H1 (cell line): ENCODE data around the gene STKLD1. TPM values are rescaled to one million over a fixed set of nuclear protein-coding genes. Genes with fewer than 3 reads are reported as not detected.

Experiments used
- CTCF ChIA-PET: fragments of 300-600 bp; sonication (Branson Sonifier 250); formaldehyde crosslinking; loops from one replicate; lab custom pipeline; 2021; ENCODE audit not compliant: partially characterized antibody; lab: Charles Lee
- POLR2A ChIA-PET: fragments of 300-600 bp; sonication (Branson Sonifier 250); formaldehyde crosslinking; loops from one replicate; lab custom pipeline; 2021; ENCODE audit warnings: inconsistent platforms; ENCODE audit not compliant: partially characterized antibody; lab: Charles Lee
- DNase-seq, 2 experiments: peaks; one replicate each; pipeline versions ENCODE4 v3.0.0 to v3.0.0-alpha.2; 2010 to 2022; ENCODE audit warnings: low spot score in 2 of 2, low read depth in 1 of 2, mixed read lengths in 1 of 2
- FAIRE-seq: peaks from 2 replicates; lab custom pipeline; 2011; peaks lifted over from hg19 to GRCh38; lab: Jason Lieb, UNC
- H2AFZ ChIP-seq: 2 replicates; pipeline ENCODE4 v1.8.1; 2012; ENCODE audit warnings: low read length, inconsistent platforms
- H2AK5ac ChIP-seq: 2 replicates; pipeline ENCODE4 v1.6.1; 2013; ENCODE audit warnings: low read depth, low read length
- H2BK120ac ChIP-seq: replicated peaks from 2 replicates; pipeline ENCODE3; 2013; ENCODE audit warnings: low read depth, low read length, inconsistent platforms
- H2BK12ac ChIP-seq: 2 replicates; pipeline ENCODE4 v1.6.1; 2013; ENCODE audit warnings: low read depth, low read length
- H2BK15ac ChIP-seq: 2 replicates; pipeline ENCODE4 v1.6.1; 2013; ENCODE audit warnings: low read length
- H2BK20ac ChIP-seq: 2 replicates; pipeline ENCODE4 v1.6.1; 2013; ENCODE audit warnings: low read length
- H2BK5ac ChIP-seq: 2 replicates; pipeline ENCODE4 v1.6.1; 2013; ENCODE audit warnings: low read depth, low read length
- H3K14ac ChIP-seq: 2 replicates; pipeline ENCODE4 v1.6.1; 2013; ENCODE audit warnings: inconsistent platforms; ENCODE audit not compliant: insufficient read length
- H3K18ac ChIP-seq: 2 replicates; pipeline ENCODE4 v1.6.1; 2013; ENCODE audit warnings: low read length; ENCODE audit errors: extremely low read depth
- H3K23ac ChIP-seq: 2 replicates; pipeline ENCODE4 v1.6.1; 2013; ENCODE audit warnings: inconsistent platforms; ENCODE audit not compliant: insufficient read length
- H3K23me2 ChIP-seq: 2 replicates; pipeline ENCODE4 v1.6.1; 2013; ENCODE audit warnings: low read depth, low read length
- H3K27ac ChIP-seq: 2 replicates; pipeline ENCODE4 v1.6.1; 2011; ENCODE audit warnings: low read depth, low read length, inconsistent platforms
- H3K27me3 ChIP-seq, 4 experiments: replicated peaks in 1 of 4; 1 replicate in 1 of 4; 2 replicates in 3 of 4; pipeline versions ENCODE4 v1.6.1 to v1.8.1; 2011 to 2013; ENCODE audit warnings: low read length in 3 of 4, mild to moderate bottlenecking in 3 of 4, inconsistent platforms in 2 of 4, mixed read lengths in 2 of 4, moderate library complexity in 1 of 4; ENCODE audit not compliant: control insufficient read depth in 3 of 4, insufficient read depth in 3 of 4; ENCODE audit errors: extremely low read depth in 1 of 4
- H3K36me3 ChIP-seq, 4 experiments: 2 replicates each; pipeline versions ENCODE4 v1.6.1 to v1.8.1; 2011 to 2013; ENCODE audit warnings: mild to moderate bottlenecking in 4 of 4, low read length in 3 of 4, moderate library complexity in 2 of 4, control low read depth in 1 of 4, inconsistent platforms in 1 of 4; ENCODE audit not compliant: insufficient read depth in 4 of 4, control insufficient read depth in 2 of 4
- H3K4ac ChIP-seq: replicated peaks from 2 replicates; pipeline ENCODE3; 2013; ENCODE audit warnings: low read length, low read depth, mixed read lengths, inconsistent platforms; ENCODE audit not compliant: insufficient read length
- H3K4me1 ChIP-seq, 4 experiments: replicated peaks in 1 of 4; 1 replicate in 1 of 4; 2 replicates in 3 of 4; pipeline versions ENCODE4 v1.6.1 to v1.8.1; 2011 to 2013; ENCODE audit warnings: low read length in 3 of 4, inconsistent platforms in 2 of 4, mixed read lengths in 1 of 4; ENCODE audit not compliant: insufficient read depth in 4 of 4, control insufficient read depth in 3 of 4
- H3K4me2 ChIP-seq, 2 experiments: 2 replicates each; pipeline versions ENCODE4 v1.6.1 to v1.8.1; 2011 to 2013; ENCODE audit warnings: low read depth in 2 of 2, low read length in 2 of 2, control low read depth in 1 of 2, inconsistent platforms in 1 of 2, mild to moderate bottlenecking in 1 of 2; ENCODE audit not compliant: insufficient read depth in 1 of 2
- H3K4me3 ChIP-seq, 4 experiments: fragments of 200-600, 300-600 bp in 1 of 4; sonication (generic), shearing (Covaris generic), sonication (Bioruptor Twin) in 1 of 4; 2 replicates each; pipeline versions ENCODE4 v1.5.1 to v1.8.1; 2011 to 2016; ENCODE audit warnings: low read length in 4 of 4, low read depth in 3 of 4, control low read depth in 2 of 4, inconsistent platforms in 2 of 4, mild to moderate bottlenecking in 2 of 4, mixed read lengths in 1 of 4, moderate library complexity in 1 of 4; ENCODE audit not compliant: insufficient read depth in 2 of 4; ENCODE audit errors: extremely low read depth in 1 of 4
- H3K56ac ChIP-seq: replicated peaks from 2 replicates; pipeline ENCODE3; 2013; ENCODE audit warnings: low read depth, mild to moderate bottlenecking, mixed read lengths, low read length, inconsistent platforms; ENCODE audit not compliant: insufficient read length
- H3K79me1 ChIP-seq: 2 replicates; pipeline ENCODE4 v1.6.1; 2013; ENCODE audit warnings: low read depth, low read length, control low read depth
- H3K79me2 ChIP-seq, 2 experiments: 2 replicates each; pipeline versions ENCODE4 v1.6.1 to v1.8.1; 2012 to 2013; ENCODE audit warnings: low read length in 2 of 2, mild to moderate bottlenecking in 2 of 2, inconsistent platforms in 1 of 2; ENCODE audit not compliant: insufficient read depth in 2 of 2, control insufficient read depth in 1 of 2
- H3K9ac ChIP-seq, 4 experiments: replicated peaks in 1 of 4; 1 replicate in 1 of 4; 2 replicates in 3 of 4; pipeline versions ENCODE4 v1.6.1 to v1.8.1; 2011 to 2013; ENCODE audit warnings: low read depth in 3 of 4, low read length in 3 of 4, control low read depth in 2 of 4, mild to moderate bottlenecking in 2 of 4, moderate library complexity in 2 of 4, inconsistent platforms in 1 of 4; ENCODE audit errors: extremely low read depth in 1 of 4
- H3K9me3 ChIP-seq, 2 experiments: 2 replicates each; pipeline versions ENCODE4 v1.6.1 to v1.8.1; 2012 to 2013; ENCODE audit warnings: mild to moderate bottlenecking in 2 of 2, moderate library complexity in 2 of 2, control low read depth in 1 of 2, inconsistent platforms in 1 of 2, low read depth in 1 of 2, low read length in 1 of 2, mixed read lengths in 1 of 2; ENCODE audit not compliant: insufficient read depth in 2 of 2
- H4K20me1 ChIP-seq, 2 experiments: replicated peaks in 1 of 2; 2 replicates each; pipeline versions ENCODE3 to v1.8.1; 2011 to 2013; ENCODE audit warnings: inconsistent platforms in 2 of 2, low read length in 2 of 2, mild to moderate bottlenecking in 1 of 2; ENCODE audit not compliant: insufficient read depth in 2 of 2, control insufficient read depth in 1 of 2
- H4K5ac ChIP-seq: 2 replicates; pipeline ENCODE4 v1.6.1; 2013; ENCODE audit warnings: low read length, low read depth, mixed read lengths, inconsistent platforms; ENCODE audit not compliant: insufficient read length
- H4K8ac ChIP-seq: 2 replicates; pipeline ENCODE4 v1.8.0; 2013; ENCODE audit warnings: mild to moderate bottlenecking, moderate library complexity, low read length, inconsistent platforms; ENCODE audit not compliant: insufficient read depth; ENCODE audit errors: extremely low read depth
- H4K91ac ChIP-seq: replicated peaks from 2 replicates; pipeline ENCODE3; 2013; ENCODE audit warnings: low read length, mixed read lengths, inconsistent platforms; ENCODE audit not compliant: insufficient read length
- CTBP2 ChIP-seq: IDR thresholded peaks from 2 replicates; pipeline ENCODE4 v1.7.0; 2011; ENCODE audit warnings: borderline replicate concordance, mild to moderate bottlenecking, moderate library complexity, mixed read lengths, low read length; ENCODE audit not compliant: insufficient read depth, insufficient read length
- GABPA ChIP-seq: IDR thresholded peaks from 2 replicates; pipeline ENCODE4 v1.6.1; 2011; ENCODE audit warnings: mild to moderate bottlenecking, low read length, moderate library complexity, borderline replicate concordance; ENCODE audit not compliant: insufficient read depth
- GTF2F1 ChIP-seq: IDR thresholded peaks from 2 replicates; pipeline ENCODE4 v1.6.1; 2012; ENCODE audit warnings: low read depth, low read length, improper control_type of control experiment, borderline replicate concordance
- TEAD4 ChIP-seq: IDR thresholded peaks from 2 replicates; pipeline ENCODE4 v1.6.1; 2012; ENCODE audit warnings: low read depth, low read length, inconsistent platforms, mixed read lengths
- WGBS, 2 experiments: shearing (Covaris generic) in 1 of 2; methylation state at CpG; one replicate each; pipeline versions ENCODE4 v1.1.6 to v1.1.7; 2013 to 2015; ENCODE audit warnings: low lambda C conversion rate in 2 of 2, mixed read lengths in 2 of 2, inconsistent platforms in 1 of 2, low coverage in 1 of 2, missing lambda C conversion rate in 1 of 2; ENCODE audit not compliant: insufficient replicate concordance in 2 of 2, insufficient coverage in 1 of 2, insufficient read length in 1 of 2; ENCODE audit errors: extremely low coverage in 1 of 2, missing lambda C conversion rate in 1 of 2; 5-methylcytosine and 5-hydroxymethylcytosine counted together
- polyA plus RNA-seq, 7 experiments: library from polyadenylated mRNA; depleted of rRNA in 3 of 7; stranded (reverse) in 5 of 7; unstranded in 2 of 7; fragments of >200 nt in 5 of 7; fragments of 200-250 nt in 2 of 7; gene quantifications; 1 replicate in 5 of 7; 2 replicates in 1 of 7; 4 replicates in 1 of 7; pipeline versions ENCODE4 v1.2.1 to v1.2.3, GENCODE V29; 2011 to 2013; ENCODE audit warnings: missing spikeins in 2 of 7, mixed read lengths in 2 of 7
- total RNA-seq: library from RNA; stranded (reverse); fragmentation: NEBNext Ultra II Directional; extraction: Animal tissue kit (Norgen Biotek cat#: 25700); gene quantifications from 2 replicates; pipeline ENCODE4 v1.2.1, GENCODE V29; 2021

The STKLD1 gene
- total and polyA plus RNA-seq, 2 of the 8 experiments (the other 6 are each of a cell fraction or from before 2014, with no cell fraction given) = 0.26 TPM; not detected in 1

GRCh38 chr9:133420392-133420827, 44.2 kb downstream of the STKLD1 start:
- no peak for FAIRE-seq
- Histone ChIP-seq H4K5ac (no peak overlapping the region), H3K23ac (no peak overlapping the region), H3K79me1 (peaks cover 11% of the 10 kb centered on the region), H3K36me3 (peaks cover 0 to 6% (median 0%) of the 10 kb centered on the region in 4 experiments; a peak in 2 of 8 replicates), H3K9ac (no peak overlapping the region), H3K9me3 (no peaks in the 10 kb centered on the region), H2BK120ac (peak overlapping the region; percentile 21), H2AFZ (no peak overlapping the region), H3K4me2 (no peak overlapping the region; a peak in 1 of 4 replicates), H3K27me3 (no peaks in the 10 kb centered on the region; a peak in 1 of 7 replicates), H3K4me1 (peaks cover 0 to 20% (median 5%) of the 10 kb centered on the region in 4 experiments; a peak in 4 of 7 replicates), H3K4ac (no peak overlapping the region), H3K14ac (no peak overlapping the region), H4K91ac (no peak overlapping the region), H4K8ac (no peak overlapping the region), H3K18ac (no peak overlapping the region), H3K23me2 (peaks cover 4% of the 10 kb centered on the region), H3K27ac (no peak overlapping the region), H4K20me1 (peaks cover 0 to 5% of the 10 kb centered on the region in 2 experiments), H2BK15ac (no peak overlapping the region), H2AK5ac (peak overlapping the region; percentile 95; the same call in 1 of the 2 replicates), H2BK12ac (0 out of 2 replicates have a peak overlapping the region, but pooled peaks have one; percentile 50), H3K79me2 (peaks cover 0 to 22% of the 10 kb centered on the region in 2 experiments; a peak in 2 of 4 replicates), H2BK5ac (no peak overlapping the region), H3K4me3 (no peak overlapping the region), H3K56ac (no peak overlapping the region), H2BK20ac (no peak overlapping the region)
- no peak for DNase-seq
- ChIA-PET CTCF (interaction anchor here (1.2 to 3.7 kb wide), 5 partner anchors 11 to 61 kb away, joined by 3 to 16 read pairs (median 4); no protein-coding TSS in a partner anchor), POLR2A (no interaction called here)
- WGBS, 2 experiments = 86% methylated on average over 5 of the region's 5 CpGs; no CpG with 5 or more reads in 1 of the 2 experiments
- TF ChIP-seq TEAD4 (0 out of 2 replicates have a peak, but pooled peaks have one; percentile 26), GTF2F1 (no peak), CTBP2 (no peak), GABPA (no peak)
